ENCODE data around the gene UBE2D4. TPM values are rescaled to one million over a fixed set of nuclear protein-coding genes. Genes with fewer than 3 reads are reported as not detected.

UBE2D4 gene
- total and polyA plus RNA-seq, 9 of the 15 experiments (the other 6 are each of a cell fraction or from before 2014, with no cell fraction given) = 3.3 to 16.2 (median 7.5) TPM

DNA sequence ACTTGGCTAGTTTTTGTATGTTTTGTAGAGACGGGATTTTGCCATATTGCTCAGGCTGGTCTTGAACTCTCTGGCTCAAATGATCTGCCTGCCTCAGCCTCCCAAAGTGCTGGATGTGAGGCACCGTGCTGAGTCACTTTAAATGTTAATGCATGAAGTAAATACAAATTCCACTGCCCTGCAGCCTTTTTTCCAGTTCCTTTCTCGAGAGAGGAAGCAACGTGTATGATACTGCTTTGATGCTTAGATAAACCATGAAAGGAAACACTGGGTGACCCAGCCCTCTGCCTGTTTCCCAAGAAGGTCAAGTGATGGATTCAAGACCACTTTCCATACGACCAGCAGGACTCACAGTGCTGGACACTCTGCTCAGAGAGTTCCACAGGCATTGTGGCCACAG, 45.6 kb upstream of the UBE2D4 start:
- Histone ChIP-seq H3K9me3 (replicated peaks; ENCODE audit: control insufficient read depth, insufficient read depth, low read depth, low read length) (no peaks in the 10 kb centered on the region), H3K36me3 (ENCODE audit: control insufficient read depth, insufficient read depth, low read length) (peaks cover 82% of the 10 kb centered on the region), H3K4me2 (ENCODE audit: insufficient read depth, low read length) (no peak overlapping the region), H3K27ac (ENCODE audit: extremely low read depth, low read depth, low read length) (no peak overlapping the region), H3K4me3 (no peak overlapping the region), H3K4me1 (replicated peaks in 1 of 2; ENCODE audit: control insufficient read depth in 2 of 2, insufficient read depth in 2 of 2, low read length in 2 of 2) (peaks cover 2% of the 10 kb centered on the region in 2 experiments; a peak in 2 of 5 replicates), H3K9me1 (ENCODE audit: control insufficient read depth, insufficient read depth, low read length) (no peaks in the 10 kb centered on the region), H3K9ac (ENCODE audit: insufficient read depth in 1 of 2, low read depth in 2 of 2, low read length in 2 of 2) (no peak overlapping the region), H3K79me2 (ENCODE audit: control insufficient read depth, insufficient read depth, low read length) (no peaks in the 10 kb centered on the region), H2AFZ (ENCODE audit: low read depth, low read length) (no peak overlapping the region), H3K27me3 (ENCODE audit: control insufficient read depth in 2 of 2, insufficient read depth in 2 of 2, low read length in 2 of 2) (no peaks in the 10 kb centered on the region), H4K20me1 (replicated peaks; ENCODE audit: control insufficient read depth, insufficient read depth, low read length) (no peaks in the 10 kb centered on the region; the same call in 1 of the 2 replicates)
- no peak for FAIRE-seq
- TF ChIP-seq PCBP2 (IDR thresholded peaks at IDR 0.05; ENCODE audit: low read depth, low read length, poor library complexity, severe bottlenecking) (no peak), RFX5 (IDR thresholded peaks at IDR 0.05; ENCODE audit: low read depth, low read length) (no peak), CBX8 (IDR thresholded peaks at IDR 0.05; ENCODE audit: borderline replicate concordance, extremely low read depth, low read depth, low read length, poor library complexity, severe bottlenecking) (no peak), STAG1 (CRISPR knock-in tag; IDR thresholded peaks at IDR 0.05; ENCODE audit: borderline replicate concordance) (no peak)
- no peak for DNase-seq (ENCODE audit: extremely low read depth in 1 of 4, low spot score in 3 of 4)
- in situ Hi-C loops (cut with MboI) (no loop called here), intact Hi-C loops (cut with micrococcal nuclease) (no loop called here)
- ChIA-PET POLR2A (interaction anchor here (2.0 kb wide), 1 partner anchor 11 kb away, joined by 7 read pairs; no protein-coding TSS in a partner anchor), CTCF (ENCODE audit: low intra/inter-chr PET ratio) (no interaction called here)
- WGBS (ENCODE audit: insufficient coverage, low coverage, missing lambda C conversion rate) = 43% methylated on average over 5 of the region's 5 CpGs
- BruUV-seq (replicated peaks) = no TSS peak
- no peak for ATAC-seq

DNA sequence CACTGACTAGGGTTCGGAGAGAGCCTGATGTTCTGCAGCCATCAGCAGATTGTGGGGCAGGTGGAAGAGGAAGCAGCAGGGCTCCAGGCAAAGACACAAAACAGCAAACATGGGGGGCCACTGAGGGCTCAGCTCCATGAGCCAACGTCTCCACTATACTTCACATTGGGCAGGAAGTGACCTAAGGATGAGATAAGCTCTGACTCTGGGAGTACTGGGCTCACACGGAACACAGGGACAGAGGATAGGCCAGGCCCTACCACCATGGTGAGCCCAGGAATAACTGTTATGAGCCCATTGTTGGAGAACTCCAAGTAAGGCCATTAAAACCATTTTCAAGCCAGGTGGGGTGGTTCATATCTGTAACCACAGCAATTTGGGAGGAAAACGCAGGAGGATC, 42.0 kb upstream of the UBE2D4 start:
- H3K9ac ChIP-seq (ENCODE audit: insufficient read depth in 1 of 2, low read depth in 2 of 2, low read length in 2 of 2) = no peak overlapping the region
- DNase-seq (ENCODE audit: extremely low read depth in 1 of 4, low spot score in 3 of 4) (no peak), FAIRE-seq (no peak), ATAC-seq (peak; percentile 63)
- no peak overlapping the region for H3K4me2 ChIP-seq (ENCODE audit: insufficient read depth, low read length)
- POLR2A ChIA-PET = interaction anchor here (0.6 to 2.5 kb wide), 4 partner anchors 11 to 187 kb away, joined by 3 to 19 read pairs (median 3); no protein-coding TSS in a partner anchor
- no peaks in the 10 kb centered on the region for H3K9me3 ChIP-seq (replicated peaks; ENCODE audit: control insufficient read depth, insufficient read depth, low read depth, low read length)
- CTCF ChIA-PET (ENCODE audit: low intra/inter-chr PET ratio) = no interaction called here
- 37% methylated on average over 4 of the region's 4 CpGs for WGBS (ENCODE audit: insufficient coverage, low coverage, missing lambda C conversion rate)
- in situ Hi-C loops (cut with MboI) (no loop called here), intact Hi-C loops (cut with micrococcal nuclease) (no loop called here)
- no peak overlapping the region for H2AFZ ChIP-seq (ENCODE audit: low read depth, low read length)
- H3K36me3 ChIP-seq (ENCODE audit: control insufficient read depth, insufficient read depth, low read length) = peaks cover 58% of the 10 kb centered on the region
- H3K27ac ChIP-seq (ENCODE audit: extremely low read depth, low read depth, low read length) = no peak overlapping the region
- peaks cover 9% of the 10 kb centered on the region; the same call in 1 of the 3 replicates for H3K79me2 ChIP-seq (ENCODE audit: control insufficient read depth, insufficient read depth, low read length)
- no peaks in the 10 kb centered on the region for H4K20me1 ChIP-seq (replicated peaks; ENCODE audit: control insufficient read depth, insufficient read depth, low read length)
- H3K4me3 ChIP-seq = no peak overlapping the region
- H3K9me1 ChIP-seq (ENCODE audit: control insufficient read depth, insufficient read depth, low read length) = no peaks in the 10 kb centered on the region
- no peaks in the 10 kb centered on the region for H3K27me3 ChIP-seq (ENCODE audit: control insufficient read depth in 2 of 2, insufficient read depth in 2 of 2, low read length in 2 of 2)
- no TSS peak for BruUV-seq (replicated peaks)
- peaks cover 0 to 2% of the 10 kb centered on the region in 2 experiments; a peak in 1 of 5 replicates for H3K4me1 ChIP-seq (replicated peaks in 1 of 2; ENCODE audit: control insufficient read depth in 2 of 2, insufficient read depth in 2 of 2, low read length in 2 of 2)
- TF ChIP-seq MAX (CRISPR knock-in tag; IDR thresholded peaks at IDR 0.05) (no peak), RBM15 (IDR thresholded peaks at IDR 0.05; ENCODE audit: insufficient read depth, low read length) (no peak), FIP1L1 (IDR thresholded peaks at IDR 0.05; ENCODE audit: low read depth, low read length, poor library complexity, severe bottlenecking) (no peak), JUNB (CRISPR knock-in tag; conservative IDR thresholded peaks at IDR 0.05) (no peak), ZNF445 (CRISPR knock-in tag; IDR thresholded peaks at IDR 0.05; ENCODE audit: low read depth) (no peak), DIDO1 (tag; IDR thresholded peaks at IDR 0.05; ENCODE audit: low read depth) (no peak), CXXC5 (CRISPR knock-in tag; IDR thresholded peaks at IDR 0.05) (no peak), EP300 (IDR thresholded peaks at IDR 0.05; ENCODE audit: low read length) (no peak), SPI1 (IDR thresholded peaks at IDR 0.05; ENCODE audit: borderline replicate concordance, low read depth, low read length) (no peak)
- TF ChIP-seq, protein P1, sequence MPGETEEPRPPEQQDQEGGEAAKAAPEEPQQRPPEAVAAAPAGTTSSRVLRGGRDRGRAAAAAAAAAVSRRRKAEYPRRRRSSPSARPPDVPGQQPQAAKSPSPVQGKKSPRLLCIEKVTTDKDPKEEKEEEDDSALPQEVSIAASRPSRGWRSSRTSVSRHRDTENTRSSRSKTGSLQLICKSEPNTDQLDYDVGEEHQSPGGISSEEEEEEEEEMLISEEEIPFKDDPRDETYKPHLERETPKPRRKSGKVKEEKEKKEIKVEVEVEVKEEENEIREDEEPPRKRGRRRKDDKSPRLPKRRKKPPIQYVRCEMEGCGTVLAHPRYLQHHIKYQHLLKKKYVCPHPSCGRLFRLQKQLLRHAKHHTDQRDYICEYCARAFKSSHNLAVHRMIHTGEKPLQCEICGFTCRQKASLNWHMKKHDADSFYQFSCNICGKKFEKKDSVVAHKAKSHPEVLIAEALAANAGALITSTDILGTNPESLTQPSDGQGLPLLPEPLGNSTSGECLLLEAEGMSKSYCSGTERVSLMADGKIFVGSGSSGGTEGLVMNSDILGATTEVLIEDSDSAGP (CRISPR knock-in tag; IDR thresholded peaks at IDR 0.05) = no peak
